ENCODE data around the gene CRAMP1.
"Not testable (repeated sequence)": the region's sequence is repeated elsewhere in the genome, so short reads cannot be mapped to it uniquely, and the experiment has no call there.

Gene CRAMP1

DNA sequence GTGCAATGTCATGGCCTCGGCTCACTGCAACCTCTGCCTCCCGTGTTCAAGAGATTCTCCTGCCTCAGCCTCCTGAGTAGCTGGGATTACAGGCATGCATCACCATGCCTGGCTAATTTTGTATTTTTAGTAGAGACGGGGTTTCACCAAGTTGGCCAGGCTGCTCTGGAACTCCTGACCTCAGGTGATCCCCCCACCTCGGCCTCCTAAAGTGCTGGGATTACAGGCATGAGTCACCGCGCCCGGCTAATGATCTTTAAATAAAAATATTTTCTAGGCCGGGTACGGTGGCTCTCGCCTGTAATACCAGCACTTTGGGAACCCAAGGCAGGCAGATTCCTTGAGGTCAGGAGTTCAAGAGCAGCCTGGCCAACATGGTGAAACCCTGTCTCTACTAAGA, 106.1 kb downstream of the CRAMP1 start:
- DNase-seq = not testable (repeated sequence)

DNA sequence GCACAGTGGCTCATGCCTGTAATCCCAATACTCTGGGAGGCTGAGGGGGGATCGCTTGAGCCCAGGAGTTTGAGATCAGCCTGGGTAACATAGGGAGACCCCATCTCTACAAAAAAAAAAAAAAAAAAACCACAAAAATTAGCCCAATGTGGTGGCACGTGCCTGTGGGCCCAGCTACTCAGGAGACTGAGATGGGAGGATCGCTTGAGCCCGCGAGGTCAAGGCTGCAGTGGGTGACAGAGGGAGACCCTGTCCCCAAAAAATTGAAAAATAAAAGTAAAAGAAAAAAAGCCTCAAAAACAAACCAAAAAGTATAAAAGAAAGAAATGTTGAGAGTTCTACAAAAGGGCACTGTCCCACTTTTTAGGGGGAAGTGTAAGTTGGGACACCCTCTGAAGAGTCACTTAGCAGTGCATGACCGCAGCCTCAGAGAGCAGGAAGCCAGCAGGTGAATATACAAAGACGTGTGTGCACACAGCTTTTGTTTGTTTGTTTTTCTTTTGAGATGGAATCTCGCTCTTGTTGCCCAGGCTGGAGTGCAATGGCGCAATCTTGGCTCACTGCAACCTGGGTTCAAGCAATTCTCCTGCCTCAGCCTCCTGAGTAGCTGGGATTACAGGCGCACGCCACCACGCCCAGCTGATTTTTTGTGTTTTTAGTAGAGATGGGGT, 107.5 kb downstream of the CRAMP1 start:
- DNase-seq = not testable (repeated sequence)

DNA sequence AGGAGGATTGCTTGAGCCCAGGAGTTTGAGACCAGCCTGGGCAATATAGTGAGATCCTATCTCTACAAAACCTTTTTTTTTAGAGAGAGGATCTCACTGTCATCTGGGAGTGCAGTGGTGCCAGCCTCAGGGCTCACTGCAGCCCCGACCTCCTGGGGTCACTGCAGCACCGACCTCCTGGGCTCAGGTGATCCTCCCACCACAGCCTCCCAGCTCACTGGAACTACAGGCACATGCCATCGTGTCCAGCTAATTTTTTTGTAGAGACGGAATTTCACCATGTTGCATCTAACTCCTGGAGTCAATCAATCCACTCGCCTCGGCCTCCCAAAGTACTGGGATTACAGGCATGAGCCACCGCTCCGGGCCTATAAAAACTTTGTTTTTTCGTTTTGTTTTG, 109.2 kb downstream of the CRAMP1 start:
- no peak for DNase-seq

DNA sequence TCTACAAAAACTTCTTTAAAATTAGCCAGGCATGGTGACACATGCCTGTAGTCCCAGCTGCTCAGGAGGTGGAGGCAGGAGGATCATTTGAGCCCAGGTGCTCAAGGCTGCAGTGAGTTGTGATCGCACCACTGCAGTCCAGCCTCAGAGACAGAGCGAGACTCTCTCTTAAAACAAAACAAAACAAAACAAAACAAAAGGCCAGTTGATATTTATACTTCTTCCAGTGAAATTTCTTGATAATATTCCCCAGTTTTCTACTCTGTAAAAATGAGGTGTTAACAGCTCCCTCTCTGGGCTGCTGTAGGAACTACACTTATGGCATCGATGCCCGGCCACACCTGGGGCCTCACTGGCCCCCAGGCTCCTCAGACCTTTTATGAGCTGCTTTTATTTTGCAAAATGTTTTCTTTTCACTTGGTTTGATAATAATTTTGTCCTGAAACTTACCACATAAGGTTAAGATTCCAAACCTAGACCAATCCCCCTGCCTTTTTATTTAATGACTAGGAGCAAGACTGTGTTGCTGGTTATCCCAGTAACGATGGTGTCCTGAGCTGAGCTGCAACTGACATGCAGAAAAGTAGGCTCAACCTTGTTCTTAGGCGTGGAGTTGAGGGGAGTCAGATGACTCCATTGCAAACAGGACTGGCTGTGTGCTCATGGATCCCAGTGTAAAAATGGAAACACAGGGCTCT, 111.4 kb downstream of the CRAMP1 start:
- peak; percentile 41 for DNase-seq

DNA sequence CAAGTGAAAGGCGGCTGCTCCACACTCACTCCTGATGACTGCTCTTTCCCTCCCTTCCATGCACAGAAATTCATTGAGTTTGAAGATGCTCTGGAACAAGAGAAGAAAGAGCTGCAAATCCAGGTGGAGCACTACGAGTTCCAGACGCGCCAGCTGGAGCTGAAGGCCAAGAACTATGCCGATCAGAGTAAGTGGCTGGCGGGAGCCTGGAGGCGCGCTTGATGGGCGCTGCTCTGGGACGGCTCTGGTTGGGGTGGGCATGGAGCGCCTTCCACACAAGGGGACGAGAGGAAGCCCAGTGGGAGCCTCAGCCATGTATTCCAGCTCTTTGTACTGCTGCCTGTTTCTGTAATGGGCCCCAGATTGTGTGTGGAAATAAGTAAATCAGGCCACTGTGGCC, 112.3 kb downstream of the CRAMP1 start:
- DNase-seq = no peak

DNA sequence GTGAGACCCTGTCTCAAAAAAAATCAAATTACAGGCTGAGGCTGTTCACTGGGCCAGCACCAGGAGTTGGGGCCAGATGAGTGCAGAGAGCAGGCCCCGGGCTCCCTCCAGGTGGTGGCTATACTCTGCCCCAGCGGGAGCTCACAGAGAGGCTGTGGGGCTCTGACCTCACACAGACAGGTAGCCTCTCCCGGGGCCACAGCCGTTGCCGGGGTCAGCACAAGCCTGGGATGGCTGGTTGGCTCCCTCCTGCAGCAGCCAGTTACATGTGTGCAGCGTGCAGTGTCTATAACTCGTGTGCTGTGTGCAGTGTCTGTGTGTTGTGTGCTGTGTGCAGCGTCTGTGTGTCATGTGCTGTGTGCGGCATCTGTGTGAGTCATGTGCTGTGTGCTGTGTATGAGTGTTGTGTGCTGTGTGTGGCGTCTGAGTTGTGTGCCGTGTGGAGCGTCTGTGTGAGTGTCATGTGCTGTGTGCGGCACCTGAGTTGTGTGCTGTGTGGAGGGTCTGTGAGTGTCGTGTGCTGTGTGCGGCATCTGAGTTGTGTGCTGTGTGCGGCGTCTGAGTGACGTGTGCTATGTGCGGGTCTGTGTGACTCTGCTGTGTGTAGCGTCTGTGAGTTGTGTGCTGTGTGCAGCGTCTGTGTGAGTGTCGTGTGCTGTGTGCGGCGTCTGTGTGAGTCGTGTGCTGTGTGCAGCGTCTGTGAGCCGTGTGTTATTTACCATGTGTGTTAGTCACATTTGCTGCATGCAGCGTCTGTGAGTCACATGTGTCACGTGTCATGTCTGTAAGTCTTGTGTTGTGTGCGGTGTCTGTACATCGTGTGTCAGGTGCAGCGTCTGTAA, 114.7 kb downstream of the CRAMP1 start:
- DNase-seq = no peak
